Stimulated activated CD8-positive, alpha-beta memory T cell treated with anti-CD3 and anti-CD28 coated beads, Interleukin-7, amount 100 ng/mL, for 4 hours (primary cell): Measurements from ENCODE around the gene STAM.

Source experiments
- DNase-seq, 2 donors: peaks; one replicate each; pipeline ENCODE4 v3.0.0-alpha.2; 2020; ENCODE audit warnings: low read depth in 2 of 2

Gene STAM

DNA sequence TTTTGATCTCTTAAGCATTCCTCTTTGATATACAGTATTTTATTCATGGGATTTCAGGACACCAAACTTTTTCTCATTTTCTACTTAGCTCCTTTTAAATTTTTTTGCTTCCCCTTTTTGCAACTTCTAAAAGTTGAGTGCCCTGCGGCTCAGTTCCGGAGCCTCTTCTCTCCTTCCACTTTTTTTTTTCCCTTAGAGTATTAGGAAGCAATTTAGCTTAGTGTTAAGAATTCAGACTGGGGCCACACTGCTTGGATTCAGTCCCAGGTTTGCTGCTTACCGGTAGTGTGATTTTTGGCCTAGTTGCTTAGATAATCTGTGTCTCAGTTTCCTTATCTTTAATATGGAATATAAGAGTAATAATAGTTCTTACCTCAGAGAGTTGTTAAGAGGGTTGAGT is 3.4 kb downstream of the STAM start:
- DNase-seq, result no peak

DNA sequence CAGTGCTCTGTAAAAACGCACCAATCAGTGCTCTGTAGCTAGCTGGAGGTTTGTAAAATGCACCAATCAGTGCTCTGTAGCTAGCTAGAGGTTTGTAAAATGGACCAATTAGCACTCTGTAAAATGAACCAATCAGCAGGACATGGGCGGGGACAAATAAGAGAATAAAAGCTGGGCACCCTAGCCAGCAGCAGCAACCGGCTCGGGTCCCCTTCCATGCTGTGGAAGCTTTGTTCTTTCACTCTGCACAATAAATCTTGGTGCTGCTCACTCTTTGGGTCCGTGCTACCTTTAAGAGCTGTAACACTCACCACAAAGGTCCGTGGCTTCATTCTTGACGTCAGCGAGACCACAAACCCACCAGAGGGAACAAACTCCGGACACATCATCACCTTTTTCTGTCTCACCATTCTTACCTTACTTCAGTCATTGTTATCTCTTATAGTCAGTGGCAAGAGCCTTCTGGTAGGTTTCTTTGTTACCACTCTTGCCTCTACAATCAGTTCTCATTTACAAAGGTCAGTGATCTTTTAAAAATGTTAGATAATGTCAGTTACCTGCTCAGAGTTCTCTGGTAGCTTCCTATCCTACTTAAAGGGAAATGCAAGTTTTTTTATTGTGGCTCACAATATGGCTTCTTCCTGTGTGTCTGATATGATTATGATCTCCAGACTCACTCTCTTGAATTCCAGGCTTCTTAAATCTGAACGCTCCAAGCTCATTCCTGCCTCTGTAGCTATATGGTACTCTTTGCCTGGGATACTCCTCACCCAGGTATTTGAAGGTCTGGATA is 4.5 kb downstream of the STAM start:
- DNase-seq, result peak; percentile 34

DNA sequence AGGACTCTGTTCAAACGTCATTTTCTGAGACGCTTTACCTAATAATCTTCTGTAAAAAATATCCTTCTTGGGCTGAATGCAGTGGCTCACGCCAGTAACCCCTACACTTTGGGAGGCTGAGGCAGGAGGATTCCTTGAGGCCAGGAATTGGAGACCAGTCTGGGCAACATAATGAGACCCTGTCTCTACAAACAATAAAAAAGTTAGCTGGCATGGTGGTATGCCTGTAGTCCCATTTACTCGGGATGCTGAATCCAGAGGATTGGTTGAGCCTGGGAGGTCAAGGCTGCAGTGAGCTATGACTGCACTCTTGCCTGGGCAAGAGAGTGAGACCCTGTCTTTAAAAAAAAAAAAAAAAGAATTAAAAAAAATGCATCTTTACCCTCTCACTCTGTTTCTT is 5.1 kb downstream of the STAM start:
- no peak for DNase-seq

DNA sequence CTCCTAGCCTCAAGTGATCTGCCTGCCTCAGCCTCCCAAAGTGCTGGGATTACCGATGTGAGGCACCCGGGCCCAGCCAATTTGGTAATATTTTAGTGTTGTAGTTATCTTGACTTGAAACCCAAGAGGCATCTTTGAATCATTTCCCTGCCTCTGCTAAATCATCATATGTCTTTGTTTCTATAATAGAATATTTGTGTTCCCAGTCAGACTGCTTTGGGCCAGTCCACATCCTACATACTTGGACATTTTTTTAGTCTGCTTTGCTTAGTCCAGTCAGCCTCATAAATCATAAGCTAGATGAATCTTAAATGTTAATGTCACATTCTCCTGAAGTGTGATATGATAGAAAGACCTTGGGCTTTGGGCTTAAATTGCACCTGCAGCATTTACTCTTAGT is 5.9 kb downstream of the STAM start:
- no peak for DNase-seq

DNA sequence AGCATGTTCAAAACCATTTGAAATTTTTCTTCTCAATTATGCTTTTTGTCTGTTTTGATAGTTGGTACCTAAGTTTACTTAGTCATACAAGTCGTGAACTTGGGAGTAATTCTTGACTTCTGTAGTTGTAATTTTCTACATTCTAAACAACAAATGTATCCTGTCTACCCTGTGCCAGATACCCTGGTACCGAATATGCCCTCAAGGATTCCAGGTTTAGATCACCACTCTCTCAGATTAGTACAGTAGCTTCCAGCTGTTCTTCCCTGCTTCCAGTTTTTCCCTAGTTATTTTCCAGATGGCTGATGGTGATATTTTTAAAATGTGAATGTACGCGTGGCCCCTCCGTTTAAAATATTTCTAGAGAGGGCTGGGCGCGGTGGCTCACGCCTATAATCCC is 6.5 kb downstream of the STAM start:
- no peak for DNase-seq

DNA sequence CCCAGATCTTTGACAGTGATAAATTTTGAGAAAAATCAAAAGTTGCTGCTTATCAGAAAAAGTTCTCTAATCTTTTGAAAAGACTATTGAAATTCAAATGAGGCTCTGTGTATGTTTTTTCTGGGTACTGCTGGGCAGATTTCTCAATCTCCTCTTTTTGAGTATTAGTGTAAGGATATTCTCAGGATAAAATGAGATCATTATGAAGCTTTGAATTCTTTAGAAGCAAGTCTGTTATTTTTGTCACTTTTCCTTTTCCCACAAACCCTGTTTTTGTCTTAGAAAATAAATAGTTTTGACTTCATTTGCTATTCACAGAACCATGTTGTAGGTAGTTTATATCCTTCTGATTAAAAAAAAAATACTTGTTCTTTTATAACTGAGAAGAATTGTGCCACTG is 7.9 kb downstream of the STAM start:
- DNase-seq, result no peak

DNA sequence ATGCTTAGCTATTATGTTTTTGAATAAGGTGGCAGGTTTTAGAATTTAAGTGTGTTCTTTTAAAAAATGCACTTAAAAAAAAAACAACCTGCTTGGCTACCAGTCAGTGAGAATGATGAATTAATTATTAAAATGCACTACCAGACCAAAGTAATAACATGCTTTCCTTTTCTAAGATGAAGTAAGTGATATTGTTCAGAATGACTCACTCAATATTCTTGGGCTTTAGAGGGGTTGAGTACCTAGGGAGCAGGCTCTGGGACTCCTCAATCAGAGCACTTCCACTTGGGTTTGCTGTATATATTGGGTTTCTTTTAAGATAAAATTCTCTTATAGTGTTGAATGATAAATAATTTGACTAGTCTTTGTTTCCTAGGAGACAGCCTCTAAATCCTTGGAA is 8.6 kb downstream of the STAM start:
- no peak for DNase-seq

DNA sequence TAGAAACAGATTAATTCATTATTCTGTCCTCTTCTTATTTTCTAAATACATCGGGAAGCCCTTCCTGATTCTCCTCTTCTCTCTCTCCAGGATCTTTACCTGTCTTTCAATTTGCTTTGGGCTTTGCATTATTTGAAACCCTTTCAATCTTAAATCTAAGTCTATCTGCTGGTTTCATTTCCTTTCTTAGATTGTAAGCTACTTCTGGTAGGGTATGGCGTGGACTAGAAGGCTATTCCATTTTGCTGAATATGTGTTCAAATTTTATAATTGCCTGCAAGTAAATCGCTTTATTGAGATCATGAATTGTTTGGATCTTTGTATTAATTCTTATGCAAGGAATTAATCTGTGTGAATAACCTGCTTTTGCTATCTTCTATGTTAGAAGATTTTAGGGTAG is 11.1 kb downstream of the STAM start:
- no peak for DNase-seq

DNA sequence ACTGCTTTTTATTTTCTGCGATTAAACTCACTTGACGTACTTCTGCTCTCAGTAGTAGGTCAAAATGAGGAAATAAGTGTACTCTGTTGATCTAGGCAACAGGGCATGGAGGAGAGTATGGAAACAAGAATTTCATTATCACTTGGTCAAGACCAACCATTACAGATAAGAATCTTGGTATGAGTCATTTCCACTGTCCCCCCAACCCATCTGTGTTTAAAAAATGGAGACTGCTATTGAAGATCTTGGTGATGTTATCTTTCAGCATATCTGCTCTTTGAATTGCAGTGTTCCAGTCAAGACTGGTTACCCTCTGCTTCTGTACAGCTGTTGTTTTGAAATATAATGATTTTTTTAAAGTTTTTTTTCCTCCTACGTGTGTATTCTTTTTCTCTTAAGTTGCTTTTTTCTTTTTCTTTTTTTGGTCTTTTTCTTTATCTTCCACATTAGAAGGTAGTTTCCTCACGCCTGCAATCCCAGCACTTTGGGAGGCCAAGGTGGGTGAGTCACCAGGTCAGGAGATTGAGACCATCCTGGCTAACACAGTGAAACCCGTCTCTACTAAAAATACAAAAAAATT is 11.7 kb downstream of the STAM start:
- DNase-seq, result no peak

DNA sequence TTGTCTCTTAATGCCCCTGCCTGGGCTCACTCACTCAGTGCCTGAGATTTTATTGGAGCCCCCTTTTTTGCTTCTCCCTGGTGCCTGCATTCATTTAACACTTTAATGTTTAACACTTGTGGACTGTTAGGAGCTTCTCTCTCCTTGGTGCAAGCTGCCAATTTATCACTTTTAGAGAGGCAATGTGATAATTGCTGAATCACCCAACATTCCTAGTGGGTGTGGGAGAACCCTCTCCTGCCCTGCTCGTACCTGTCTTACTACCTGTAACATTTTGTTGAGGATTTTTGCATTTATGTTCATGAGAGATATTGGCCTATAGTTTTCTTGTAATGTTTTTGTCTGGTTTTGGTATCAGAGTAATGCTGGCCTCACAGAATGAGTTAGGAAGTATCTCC is 13.2 kb downstream of the STAM start:
- no peak for DNase-seq

DNA sequence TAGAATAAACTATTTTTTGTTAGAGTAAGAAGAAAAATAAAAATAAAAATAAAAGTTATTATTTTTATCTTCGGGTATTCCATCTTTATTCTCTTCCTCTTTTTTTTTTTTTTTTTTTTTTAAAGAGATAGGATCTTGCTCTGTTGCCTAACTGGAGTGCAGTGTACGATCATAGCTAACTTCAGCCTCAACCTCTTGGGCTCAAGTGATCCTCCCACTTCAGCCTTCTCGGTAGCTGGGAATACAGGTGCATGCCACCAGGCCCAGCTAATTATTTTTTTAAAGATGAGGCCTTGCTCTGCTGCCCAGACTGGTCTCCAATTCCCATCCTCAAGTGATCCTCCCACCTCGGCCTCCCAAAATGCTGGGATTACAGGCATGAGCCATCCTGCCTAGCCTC is 15.4 kb downstream of the STAM start:
- no peak for DNase-seq

DNA sequence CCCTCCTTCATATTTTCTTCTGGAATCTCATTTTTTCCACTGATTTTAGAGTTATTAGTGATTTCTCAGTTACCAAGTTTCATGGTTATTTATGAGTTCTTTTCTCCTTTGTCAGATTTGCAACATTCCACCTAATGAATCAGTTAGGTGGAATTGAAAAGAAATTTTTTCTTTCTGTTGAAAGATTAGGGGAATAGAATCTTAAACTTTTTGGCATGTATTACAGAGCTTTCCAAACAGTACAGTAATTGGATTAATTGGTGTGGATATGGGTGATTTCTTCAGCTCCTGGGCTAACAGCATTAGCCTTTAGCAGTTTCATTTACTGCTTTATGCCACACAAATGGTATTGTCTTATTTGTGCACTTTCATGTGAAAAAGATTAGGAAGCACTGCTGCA is 17.0 kb downstream of the STAM start:
- no peak for DNase-seq

DNA sequence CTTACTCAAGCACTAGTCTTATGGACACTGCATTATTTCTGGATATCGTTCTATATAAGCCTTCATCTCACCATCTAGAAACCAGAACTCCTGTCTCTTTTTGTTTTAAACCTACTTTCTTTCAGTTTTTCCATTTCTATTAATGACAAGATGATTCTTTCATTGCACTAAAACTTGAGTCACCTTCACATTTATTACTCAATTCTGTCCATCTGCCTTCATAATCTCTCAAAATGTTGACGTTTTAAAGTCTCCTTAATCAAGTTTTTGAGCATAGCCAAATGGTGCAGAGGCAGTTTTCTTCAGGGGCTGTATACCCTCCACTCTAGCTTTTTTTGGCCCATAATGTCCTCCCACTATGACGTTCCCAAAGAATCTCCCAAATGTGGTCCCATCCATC is 17.6 kb downstream of the STAM start:
- DNase-seq, result no peak

DNA sequence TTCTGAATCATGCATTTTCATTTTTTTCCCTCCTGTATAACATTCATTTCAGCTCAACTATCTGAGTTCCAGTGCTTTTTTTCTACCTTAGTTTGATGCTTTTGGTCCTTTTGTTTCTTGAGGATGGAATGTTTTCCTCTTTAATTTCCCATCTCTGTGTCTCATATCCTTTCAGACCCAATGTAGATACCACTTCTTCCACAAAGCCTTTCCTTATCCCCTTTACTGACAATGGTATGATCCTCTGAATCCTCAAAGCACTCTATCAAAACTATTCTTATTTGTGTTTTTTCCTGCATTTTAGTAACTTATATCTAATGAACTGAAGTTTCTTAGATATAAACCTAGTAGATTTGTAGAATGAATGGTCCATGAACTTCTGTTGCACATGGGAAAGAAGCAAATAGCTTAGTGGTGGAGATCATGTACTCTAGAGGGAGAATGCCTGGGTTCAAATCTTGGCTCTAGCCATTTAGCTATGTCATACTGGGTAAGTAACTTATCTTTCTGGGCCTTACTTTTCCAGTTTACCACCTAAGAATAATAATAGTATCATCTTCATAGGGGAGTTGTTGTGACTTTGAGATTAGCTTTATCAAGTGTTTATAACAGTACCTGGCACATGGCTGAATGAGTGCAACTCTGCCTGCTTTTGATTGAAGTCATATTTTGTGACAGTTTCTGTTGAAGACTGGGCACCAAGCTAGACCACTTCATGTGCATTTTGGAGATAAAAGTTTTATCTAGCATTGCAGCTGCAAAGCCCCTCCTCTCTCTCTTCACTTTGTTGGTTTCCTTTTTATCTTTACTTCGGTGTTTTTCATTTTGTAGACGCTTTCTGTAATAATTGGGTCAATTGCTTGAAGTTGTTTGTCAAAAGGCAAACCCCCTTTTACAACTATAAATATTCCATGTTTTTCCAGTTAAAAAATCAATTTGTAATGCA is 18.5 kb downstream of the STAM start:
- DNase-seq, result no peak

DNA sequence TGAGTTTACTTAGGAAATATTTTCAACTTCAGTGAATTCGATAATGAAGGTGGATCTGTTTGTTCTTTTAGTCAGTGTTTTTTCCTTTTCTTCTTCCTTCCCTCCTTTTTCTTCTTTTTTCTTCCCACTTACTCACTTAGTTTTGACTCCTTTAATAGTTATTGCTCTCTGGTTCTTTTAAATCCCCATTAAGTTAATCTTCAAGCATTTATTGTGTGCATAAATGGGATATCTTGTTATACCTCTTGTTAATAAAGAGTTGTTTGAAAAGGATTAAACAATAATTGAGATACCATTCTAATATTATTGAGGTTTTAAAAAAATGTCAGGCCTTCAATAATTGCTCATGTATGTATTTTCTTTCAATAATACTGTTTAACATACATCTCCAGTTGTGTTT is 19.5 kb downstream of the STAM start:
- no peak for DNase-seq

DNA sequence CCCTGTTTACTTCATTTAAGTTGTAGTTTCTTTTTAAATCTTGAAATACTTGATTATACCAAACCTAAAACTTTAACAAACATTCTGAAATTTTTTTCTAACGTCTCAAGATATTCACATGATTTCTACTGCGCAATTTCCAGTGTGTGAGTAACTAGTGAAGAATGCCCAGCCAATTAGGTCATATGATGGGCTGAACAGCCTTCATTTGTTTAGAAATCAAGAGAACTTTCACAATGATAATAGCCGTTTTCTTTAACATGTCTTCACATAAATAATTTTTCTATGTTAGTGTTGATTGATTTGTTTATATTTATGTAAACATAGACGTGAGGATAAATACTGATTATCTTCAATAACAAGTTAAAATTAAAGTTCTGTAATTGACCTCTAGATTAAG is 21.8 kb downstream of the STAM start:
- no peak for DNase-seq

DNA sequence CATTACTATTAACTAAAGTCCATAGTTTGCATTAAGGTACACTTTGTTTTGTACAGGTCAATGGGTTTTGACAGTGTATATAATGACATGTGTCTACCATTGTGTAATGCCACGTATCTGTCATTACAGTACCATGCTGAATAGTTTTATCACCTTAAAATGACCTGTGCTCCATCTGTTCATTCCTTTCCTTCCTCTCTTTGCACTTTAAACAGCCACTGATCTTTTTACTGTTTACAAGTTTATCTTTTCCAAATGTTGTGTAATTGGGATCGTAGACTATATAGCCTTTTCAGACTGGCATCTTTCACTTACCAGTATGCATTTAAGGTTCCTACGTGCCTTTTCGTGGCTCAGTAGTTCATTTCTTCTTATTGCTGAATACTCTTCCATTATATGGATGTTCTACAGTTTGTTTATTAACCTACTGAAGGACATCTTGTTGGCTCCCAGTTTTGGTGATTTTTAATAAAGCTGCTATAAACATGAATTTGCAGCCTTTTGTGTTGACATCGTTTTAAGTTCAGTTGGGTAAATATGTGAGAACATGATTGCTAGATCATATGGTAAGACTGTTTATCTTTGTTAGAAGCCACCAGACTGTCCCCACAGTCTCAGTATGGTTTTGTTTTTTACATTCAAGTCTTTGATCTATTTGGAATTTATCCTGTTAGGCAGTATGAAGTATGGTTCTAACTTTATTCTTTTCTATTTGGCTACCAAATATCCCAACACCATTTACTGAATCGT is 24.7 kb downstream of the STAM start:
- DNase-seq, result no peak

DNA sequence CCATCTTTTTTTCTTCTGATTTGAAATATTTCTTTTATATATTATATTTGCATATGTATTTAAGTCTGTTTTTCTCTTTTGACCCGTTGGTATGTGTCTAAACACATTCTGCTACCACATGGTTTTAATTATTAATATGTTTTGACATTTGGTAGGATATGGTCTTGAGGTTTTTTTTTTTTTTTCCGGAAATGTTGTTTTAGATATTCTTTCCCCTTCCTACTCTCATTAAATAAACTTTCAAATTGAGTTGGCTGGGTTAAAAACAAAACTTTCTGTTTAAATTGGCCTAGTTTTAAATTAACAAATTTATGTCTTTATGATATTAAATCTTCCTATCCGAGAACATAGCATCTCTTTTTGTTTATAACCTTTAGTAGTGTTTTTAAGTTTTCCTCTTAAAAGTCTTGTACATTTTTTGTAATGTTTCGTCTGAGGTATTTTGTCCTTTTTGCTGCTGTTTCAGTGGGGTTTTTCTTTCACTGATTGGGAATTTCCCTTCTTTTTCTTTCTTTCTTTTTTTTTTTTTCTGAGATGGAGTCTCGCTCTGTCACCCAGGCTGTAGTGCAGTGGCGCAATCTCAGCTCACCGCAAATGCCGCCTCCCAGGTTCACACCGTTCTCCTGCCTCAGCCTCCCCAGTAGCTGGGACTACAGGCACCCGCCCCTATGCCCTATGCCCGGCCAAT is 25.4 kb downstream of the STAM start:
- peak in 1 of 2 donors; percentile 13 for DNase-seq

DNA sequence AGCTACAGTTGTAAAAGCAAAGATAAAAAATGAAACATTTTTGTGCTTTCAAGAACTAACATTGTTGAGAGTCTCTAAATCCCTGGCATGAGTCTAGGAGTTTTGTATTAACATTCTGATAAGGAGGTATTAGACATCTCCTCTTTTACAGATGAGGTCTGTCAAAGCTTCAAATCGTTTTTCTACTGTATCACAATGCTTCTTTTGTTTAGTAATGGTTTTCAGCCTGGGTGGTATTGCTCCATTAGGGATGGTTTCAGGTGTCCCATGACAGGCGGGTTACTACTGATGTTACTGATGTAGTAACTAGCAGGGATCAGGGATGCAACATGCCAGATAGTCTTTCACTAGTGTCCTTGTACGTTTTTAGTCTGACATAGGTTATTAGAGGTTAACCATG is 27.4 kb downstream of the STAM start:
- DNase-seq, result no peak

DNA sequence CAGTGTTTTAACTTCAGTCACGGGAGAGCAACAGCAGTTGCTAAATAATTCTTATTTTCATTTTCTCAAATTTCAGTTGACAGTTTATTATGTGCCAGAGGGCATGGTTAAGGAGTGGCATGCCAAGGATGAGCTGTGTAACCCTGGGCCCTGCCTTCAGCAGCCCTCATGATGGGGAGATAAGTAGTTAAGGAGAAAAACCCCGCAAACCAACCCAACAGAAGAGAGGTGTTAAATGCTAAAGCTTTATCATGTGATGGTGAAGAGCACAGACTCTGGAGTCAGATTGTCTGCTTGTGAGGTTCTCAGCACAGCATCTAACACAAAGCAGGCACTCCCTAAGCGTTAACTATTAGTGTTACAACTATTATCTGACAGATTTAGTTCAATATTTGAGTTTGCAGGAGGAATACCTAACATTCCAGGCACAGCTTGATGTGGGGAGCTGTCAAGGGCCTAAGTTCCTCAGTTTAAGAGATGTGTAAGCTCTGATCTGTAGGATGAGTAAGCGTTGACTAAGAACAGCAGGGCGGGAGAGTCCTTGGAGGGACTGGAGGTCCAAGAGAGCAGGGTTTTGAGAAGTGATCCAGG is 29.6 kb downstream of the STAM start:
- DNase-seq, result no peak

DNA sequence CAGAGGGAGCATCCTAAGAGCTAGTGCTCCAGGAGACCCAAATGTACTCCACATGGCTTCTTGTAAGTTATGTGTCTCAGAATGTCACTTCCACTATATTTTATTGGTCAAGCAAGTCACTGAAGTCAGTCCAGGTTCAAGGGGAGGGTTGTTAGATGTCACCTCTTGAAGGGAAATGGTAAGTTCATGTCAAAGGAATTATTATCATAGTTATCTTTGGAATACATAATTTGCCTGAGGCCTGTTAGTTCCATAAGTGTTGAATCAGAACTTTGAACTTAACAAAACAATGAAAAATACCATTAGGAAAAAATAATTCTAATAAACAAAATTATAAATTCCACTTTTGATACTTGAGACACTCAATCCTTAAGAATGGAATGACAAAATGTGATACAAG is 30.6 kb downstream of the STAM start:
- DNase-seq, result no peak
